Immature natural killer cell (primary cell): Measurements from ENCODE around the gene RGS10. TPM values are rescaled to one million over a fixed set of nuclear protein-coding genes. Genes with fewer than 3 reads are reported as not detected.

ENCODE experiments used
- DNase-seq, 3 donors: peaks; one replicate each; pipeline ENCODE4 v3.0.0; 2022; ENCODE audit warnings: mixed read lengths in 1 of 3
- H3K27ac Mint-ChIP-seq, 6 donors: one replicate each; pipeline ENCODE4 v1.8.0; 2020; ENCODE audit warnings: mixed read lengths in 6 of 6, mild to moderate bottlenecking in 5 of 6, inconsistent platforms in 4 of 6, moderate library complexity in 3 of 6
- H3K27me3 Mint-ChIP-seq, 3 donors: one replicate each; pipeline ENCODE4 v1.8.0; 2020 to 2021; ENCODE audit warnings: low read depth in 3 of 3, mild to moderate bottlenecking in 3 of 3, mixed read lengths in 3 of 3, moderate library complexity in 3 of 3, inconsistent platforms in 1 of 3
- H3K36me3 Mint-ChIP-seq, 3 donors: one replicate each; pipeline ENCODE4 v1.8.0; 2020; ENCODE audit warnings: mixed read lengths in 3 of 3, inconsistent platforms in 2 of 3, mild to moderate bottlenecking in 2 of 3
- H3K4me1 Mint-ChIP-seq, 2 donors: one replicate each; pipeline ENCODE4 v1.8.0; 2020; ENCODE audit warnings: inconsistent platforms in 2 of 2, mild to moderate bottlenecking in 2 of 2, mixed read lengths in 2 of 2, moderate library complexity in 1 of 2
- H3K4me3 Mint-ChIP-seq, 5 donors: one replicate each; pipeline ENCODE4 v1.8.0; 2020; ENCODE audit warnings: mild to moderate bottlenecking in 5 of 5, mixed read lengths in 5 of 5, inconsistent platforms in 3 of 5, moderate library complexity in 3 of 5
- H3K9me3 Mint-ChIP-seq, 6 donors: one replicate each; pipeline ENCODE4 v1.8.0; 2020; ENCODE audit warnings: mild to moderate bottlenecking in 6 of 6, mixed read lengths in 6 of 6, inconsistent platforms in 4 of 6, moderate library complexity in 3 of 6
- polyA plus RNA-seq, 3 donors: library from polyadenylated mRNA; unstranded; fragments of 300-500 nt; fragmentation: Illumina TruSeq; gene quantifications; one replicate each; pipeline ENCODE4 v1.2.3, GENCODE V29; 2021

The RGS10 gene
- polyA plus RNA-seq, 3 donors from 2014 or later, result 11.8 to 48.4 (median 40.7) TPM

DNA sequence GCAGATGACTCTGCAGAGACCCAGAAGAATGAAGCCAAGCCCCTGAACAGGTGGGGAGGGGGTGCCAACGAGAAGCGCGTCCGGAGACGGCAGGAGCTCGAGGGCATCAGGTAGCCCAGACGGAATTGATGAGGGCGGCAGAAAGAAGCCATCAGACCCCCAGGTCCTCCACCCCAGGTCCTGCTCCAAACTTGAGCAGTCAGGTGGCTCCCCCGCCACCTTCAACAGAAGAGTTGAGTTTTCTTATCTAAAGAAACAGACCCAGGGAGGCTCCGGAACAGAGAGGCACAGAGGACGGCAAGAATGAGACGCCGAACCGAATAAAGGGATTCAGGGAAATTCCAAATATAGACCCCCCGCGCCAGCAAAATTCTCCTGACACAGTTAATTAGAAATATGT, 22.2 kb downstream of the RGS10 start:
- Mint-ChIP-seq H3K4me3 (no peak overlapping the region), H3K9me3 (no peaks in the 10 kb centered on the region), H3K4me1 (peaks cover 29 to 33% of the 10 kb centered on the region in 2 donors), H3K27me3 (peaks cover 0 to 3% (median 2%) of the 10 kb centered on the region in 3 donors), H3K27ac (no peak overlapping the region), H3K36me3 (peaks cover 5 to 19% (median 15%) of the 10 kb centered on the region in 3 donors)
- no peak for DNase-seq

DNA sequence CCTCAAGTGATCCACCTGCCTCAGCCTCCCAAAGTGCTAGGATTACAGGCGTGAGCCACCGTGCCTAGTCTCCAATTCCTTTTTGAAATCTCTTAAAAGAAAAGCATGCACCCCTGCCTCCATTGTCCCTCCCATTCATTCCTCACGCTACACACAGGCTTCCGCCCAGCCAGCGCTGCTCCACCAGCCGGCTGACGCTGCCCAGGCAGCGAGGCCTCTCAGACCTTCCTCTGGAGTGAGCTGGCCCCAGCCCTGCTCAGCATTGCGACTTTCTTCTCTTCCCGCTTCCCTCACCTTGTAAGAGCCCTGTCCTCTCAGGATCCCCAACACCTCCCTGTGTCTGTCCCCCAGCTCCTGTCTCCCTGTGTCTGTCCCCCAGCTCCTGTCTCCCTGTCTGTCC, 23.6 kb downstream of the RGS10 start:
- Mint-ChIP-seq H3K4me3 (peak overlapping the region in 1 of 5 donors; percentile 45), H3K27ac (peak overlapping the region in 4 of 6 donors; percentile 55 to 77 (median 66)), H3K4me1 (peaks cover 33 to 38% of the 10 kb centered on the region in 2 donors), H3K9me3 (no peaks in the 10 kb centered on the region), H3K27me3 (peaks cover 0 to 3% (median 2%) of the 10 kb centered on the region in 3 donors), H3K36me3 (peaks cover 5 to 16% (median 14%) of the 10 kb centered on the region in 3 donors)
- DNase-seq, result no peak

DNA sequence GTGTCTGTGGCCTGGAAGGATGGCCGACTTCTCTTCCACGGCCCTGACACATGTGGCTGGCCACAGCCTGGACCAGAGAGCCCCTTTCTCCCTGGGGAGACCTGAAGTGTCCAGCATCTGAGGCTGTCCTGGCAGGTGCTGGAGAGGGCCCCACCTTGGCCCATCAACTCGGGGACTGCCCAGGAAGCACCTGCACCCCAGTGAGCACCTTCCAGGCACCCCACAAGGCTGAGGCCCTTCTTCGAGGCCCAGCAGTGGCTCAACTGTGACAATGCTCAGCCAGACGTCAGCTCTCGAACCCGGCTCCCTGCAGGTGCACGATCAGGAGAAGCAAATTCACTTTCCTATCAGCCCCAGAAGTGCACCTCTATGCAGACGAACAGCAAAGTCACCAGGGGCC, 24.3 kb downstream of the RGS10 start:
- peak overlapping the region; percentile 56 to 89 (median 88) for H3K27ac Mint-ChIP-seq
- H3K4me1 Mint-ChIP-seq, result peaks cover 33 to 38% of the 10 kb centered on the region in 2 donors
- peak overlapping the region in 3 of 5 donors; percentile 28 to 76 (median 59) for H3K4me3 Mint-ChIP-seq
- H3K9me3 Mint-ChIP-seq, result no peaks in the 10 kb centered on the region
- DNase-seq, result no peak
- peaks cover 5 to 20% (median 19%) of the 10 kb centered on the region in 3 donors for H3K36me3 Mint-ChIP-seq
- H3K27me3 Mint-ChIP-seq, result peaks cover 0 to 3% (median 2%) of the 10 kb centered on the region in 3 donors

DNA sequence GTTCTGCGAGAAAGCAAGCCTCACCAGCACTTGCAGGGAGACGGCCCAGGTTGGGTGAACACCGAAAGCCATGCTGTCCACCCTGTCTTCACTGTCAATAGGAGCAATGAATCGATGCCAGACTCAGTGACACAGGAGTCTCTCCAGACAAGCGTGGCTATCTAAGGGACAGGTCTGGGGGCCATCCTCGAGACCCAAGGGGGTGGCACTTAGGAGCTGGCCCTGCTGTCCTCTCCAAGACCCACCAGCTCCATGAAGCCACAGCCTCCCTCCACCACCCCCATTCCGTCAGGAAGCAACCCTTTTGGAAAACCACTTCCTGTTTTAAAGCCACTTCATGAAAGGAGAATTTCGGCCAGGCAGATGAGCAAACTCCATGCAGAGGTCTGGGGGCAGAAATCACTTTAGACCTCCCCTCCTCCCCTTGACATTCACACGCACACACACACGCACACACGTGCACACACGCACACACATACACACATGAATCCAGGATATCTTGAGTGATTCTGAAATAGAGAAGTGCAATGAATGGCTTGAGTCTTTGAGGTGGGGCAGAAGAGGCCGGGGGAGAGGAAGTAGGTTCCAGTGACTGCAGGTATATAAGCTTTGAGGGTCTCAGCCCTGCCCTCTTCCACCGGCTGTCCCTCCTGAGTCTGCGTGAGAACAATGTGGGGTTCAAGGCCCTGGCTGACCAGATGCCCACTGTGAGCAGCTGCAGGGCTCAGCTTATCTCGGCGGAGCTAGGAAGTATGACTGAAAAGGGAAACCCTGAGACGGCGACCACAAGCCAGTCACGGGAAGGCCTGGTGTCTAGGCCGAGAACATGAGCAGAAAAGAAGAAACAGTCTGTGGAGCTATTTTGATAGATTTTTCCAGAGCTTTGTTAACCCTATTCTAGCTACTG, 25.0 kb downstream of the RGS10 start:
- peaks cover 0 to 3% (median 2%) of the 10 kb centered on the region in 3 donors for H3K27me3 Mint-ChIP-seq
- H3K9me3 Mint-ChIP-seq, result no peaks in the 10 kb centered on the region
- peaks cover 5 to 20% (median 15%) of the 10 kb centered on the region in 3 donors for H3K36me3 Mint-ChIP-seq
- peaks cover 33 to 38% of the 10 kb centered on the region in 2 donors for H3K4me1 Mint-ChIP-seq
- H3K27ac Mint-ChIP-seq, result peak overlapping the region; percentile 56 to 89 (median 88)
- H3K4me3 Mint-ChIP-seq, result peak overlapping the region; percentile 22 to 76 (median 59)
- DNase-seq, result peak; percentile 12 to 34 (median 30)

DNA sequence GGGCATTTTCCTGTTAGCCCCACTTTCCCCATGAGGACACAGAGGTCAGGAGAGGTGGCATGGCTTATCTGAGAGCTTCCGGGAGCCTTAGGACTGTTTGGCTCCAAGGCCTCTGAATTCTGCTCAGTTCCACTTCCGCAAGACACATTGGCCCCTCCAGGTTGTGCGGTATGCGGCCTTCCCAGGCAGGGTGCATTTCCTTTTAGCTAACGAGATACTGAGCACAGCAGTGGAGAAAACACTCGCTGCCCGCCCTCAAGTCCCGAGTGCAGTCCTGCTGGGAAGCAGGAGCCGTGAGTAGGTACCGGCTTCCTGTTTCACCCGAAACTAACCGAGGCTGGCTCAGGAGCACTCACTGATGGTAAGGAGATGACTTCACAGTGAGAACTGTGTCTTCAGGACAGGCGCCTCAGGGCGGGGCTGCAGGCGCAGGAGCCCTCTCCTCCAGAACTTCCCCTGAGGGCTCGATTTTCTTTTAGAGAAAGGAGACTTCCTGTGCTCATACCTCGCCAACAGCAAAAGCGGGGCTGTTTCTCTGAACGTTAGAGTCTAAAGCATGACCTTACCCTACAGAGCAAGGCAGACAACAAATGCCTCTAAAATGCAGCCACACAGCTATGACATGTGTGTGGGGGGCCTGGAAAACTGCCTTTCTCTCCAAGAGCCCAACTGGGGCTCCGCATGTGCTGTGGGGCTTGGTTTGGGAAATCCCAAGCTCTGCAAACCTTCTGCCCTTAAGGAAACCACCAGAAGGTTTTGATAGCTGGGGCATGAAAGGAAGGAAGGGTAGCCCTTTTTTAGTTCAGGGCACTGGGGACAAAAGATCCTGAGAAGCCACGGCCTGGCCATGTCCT, 25.9 kb downstream of the RGS10 start:
- DNase-seq, result peak; percentile 20 to 36 (median 25)
- Mint-ChIP-seq H3K36me3 (peaks cover 4 to 20% (median 14%) of the 10 kb centered on the region in 3 donors), H3K9me3 (no peaks in the 10 kb centered on the region), H3K4me3 (peak overlapping the region; percentile 26 to 76 (median 59)), H3K27me3 (peaks cover 0 to 3% (median 2%) of the 10 kb centered on the region in 3 donors), H3K4me1 (peaks cover 33 to 38% of the 10 kb centered on the region in 2 donors), H3K27ac (peak overlapping the region; percentile 56 to 89 (median 88))

DNA sequence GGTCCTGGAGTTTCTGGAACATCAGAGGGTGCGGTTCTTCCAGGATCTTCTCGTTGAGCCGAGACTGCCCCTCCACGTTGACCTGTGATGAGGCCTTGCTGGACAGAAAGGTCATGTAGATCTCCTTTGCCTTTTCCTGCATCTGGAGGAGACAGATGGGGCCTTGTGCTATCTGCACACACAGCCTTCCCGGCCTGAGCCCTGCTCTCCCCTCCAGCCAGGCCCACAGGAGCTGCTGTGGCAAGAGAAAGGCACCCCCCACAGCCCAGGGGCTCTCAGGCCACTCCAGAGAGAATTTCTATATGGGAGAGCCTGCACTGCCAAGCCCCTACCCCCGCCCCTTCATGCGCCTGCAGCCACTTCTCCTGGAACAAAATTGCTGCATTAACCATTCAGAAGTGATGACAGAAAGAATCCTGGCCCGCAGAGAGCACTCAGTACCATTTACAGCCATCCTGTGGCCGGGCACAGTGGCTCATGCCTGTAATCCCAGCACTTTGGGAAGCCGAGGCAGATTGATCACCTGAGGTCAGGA, 26.9 kb downstream of the RGS10 start:
- no peak for DNase-seq
- H3K36me3 Mint-ChIP-seq, result peaks cover 5 to 18% (median 12%) of the 10 kb centered on the region in 3 donors
- peak overlapping the region in 1 of 5 donors; percentile 8 for H3K4me3 Mint-ChIP-seq
- peak overlapping the region in 3 of 6 donors; percentile 22 to 56 (median 23) for H3K27ac Mint-ChIP-seq
- peaks cover 0 to 2% (median 2%) of the 10 kb centered on the region in 3 donors for H3K27me3 Mint-ChIP-seq
- peaks cover 33 to 38% of the 10 kb centered on the region in 2 donors for H3K4me1 Mint-ChIP-seq
- no peaks in the 10 kb centered on the region for H3K9me3 Mint-ChIP-seq

DNA sequence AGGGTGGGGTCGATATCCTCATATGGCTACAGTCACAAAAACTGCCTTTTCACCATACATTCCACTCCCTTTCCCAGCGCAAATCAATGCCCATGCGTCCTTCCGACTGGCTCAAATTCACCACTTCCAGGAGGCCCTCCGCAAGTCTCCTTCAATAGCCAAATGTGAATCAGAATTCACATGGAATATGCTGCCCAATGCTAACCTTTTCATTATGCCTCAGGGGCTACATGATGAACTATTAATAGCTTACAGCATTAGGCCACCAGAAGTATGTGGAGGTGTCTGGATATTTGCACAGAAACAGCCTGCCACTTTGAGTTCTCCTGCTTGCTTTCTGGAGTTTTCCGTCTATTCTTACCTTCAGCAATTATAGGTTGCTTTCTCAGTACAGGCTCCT, 27.7 kb downstream of the RGS10 start:
- Mint-ChIP-seq H3K9me3 (no peaks in the 10 kb centered on the region), H3K4me1 (peaks cover 33 to 38% of the 10 kb centered on the region in 2 donors), H3K27me3 (peaks cover 0 to 2% (median 2%) of the 10 kb centered on the region in 3 donors), H3K4me3 (no peak overlapping the region), H3K27ac (no peak overlapping the region), H3K36me3 (peaks cover 5 to 17% (median 12%) of the 10 kb centered on the region in 3 donors)
- DNase-seq, result no peak

DNA sequence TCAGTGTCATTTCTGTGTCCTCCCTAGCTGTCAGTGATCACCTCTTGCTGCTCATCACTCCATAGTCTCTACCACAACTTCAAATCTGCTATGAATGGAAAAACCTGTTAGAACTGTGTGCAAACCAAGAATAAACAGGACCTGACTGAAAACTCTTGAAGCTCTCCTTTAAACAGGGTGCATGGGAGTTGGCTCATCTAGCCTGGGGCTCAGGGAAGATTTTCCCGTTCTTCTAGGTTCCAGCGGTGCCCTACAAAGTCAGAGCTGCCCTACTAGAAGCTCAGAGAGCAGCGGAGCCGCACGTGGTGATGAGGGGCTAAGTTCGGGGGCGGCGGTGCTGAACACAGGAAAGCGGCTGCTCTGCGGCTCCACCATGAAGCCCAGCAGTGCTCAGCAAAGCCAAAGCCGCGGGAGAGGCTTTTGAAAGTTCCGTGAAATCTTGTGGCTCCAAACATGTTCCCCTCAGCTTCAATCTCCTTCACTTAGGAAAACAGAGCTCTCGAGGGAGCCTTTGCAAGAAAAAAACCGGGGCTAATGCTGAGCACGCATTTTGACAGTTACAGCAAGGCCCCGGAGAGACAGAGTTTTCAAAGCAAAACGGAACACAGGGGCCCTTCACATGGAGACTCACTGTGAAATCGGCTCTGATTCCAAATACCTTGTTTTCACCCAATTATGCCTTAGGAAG, 30.5 kb downstream of the RGS10 start:
- Mint-ChIP-seq H3K27me3 (no peaks in the 10 kb centered on the region), H3K36me3 (peaks cover 5 to 18% (median 17%) of the 10 kb centered on the region in 3 donors), H3K27ac (no peak overlapping the region), H3K4me3 (no peak overlapping the region), H3K4me1 (peaks cover 17% of the 10 kb centered on the region in 2 donors), H3K9me3 (no peaks in the 10 kb centered on the region)
- DNase-seq, result no peak

DNA sequence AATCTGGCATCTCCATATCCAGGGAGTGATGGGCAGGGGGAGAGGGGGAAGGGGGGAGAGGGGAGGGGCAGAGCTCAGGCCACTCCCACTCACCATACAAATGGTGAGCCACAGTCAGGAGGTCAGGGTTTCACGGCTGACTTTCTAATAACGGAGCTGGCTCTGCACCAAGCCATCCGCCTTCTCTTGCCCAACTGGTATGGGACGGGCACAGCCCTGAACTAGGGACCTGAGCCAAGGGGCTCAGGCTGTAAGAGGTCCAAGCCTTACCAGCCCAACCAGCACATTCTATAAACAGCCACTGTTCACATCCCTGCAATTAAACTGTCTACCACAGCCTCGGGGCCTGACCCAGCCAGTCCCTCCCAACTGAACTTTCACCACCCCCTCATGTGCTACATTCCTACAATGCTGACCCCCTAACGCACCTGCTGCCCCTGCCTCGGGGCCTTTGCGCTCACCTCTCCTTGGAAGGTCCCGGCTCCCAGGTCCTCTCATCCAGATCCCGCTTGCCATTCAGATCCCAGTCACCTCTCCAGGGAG, 32.5 kb downstream of the RGS10 start:
- H3K27ac Mint-ChIP-seq, result peak overlapping the region in 2 of 6 donors; percentile 18 to 40
- DNase-seq, result no peak
- H3K9me3 Mint-ChIP-seq, result no peaks in the 10 kb centered on the region
- H3K4me1 Mint-ChIP-seq, result peaks cover under 1 to 2% of the 10 kb centered on the region in 2 donors
- peaks cover 0 to under 1% (median under 1%) of the 10 kb centered on the region in 3 donors for H3K27me3 Mint-ChIP-seq
- peaks cover 5 to 20% (median 17%) of the 10 kb centered on the region in 3 donors for H3K36me3 Mint-ChIP-seq
- no peak overlapping the region for H3K4me3 Mint-ChIP-seq

DNA sequence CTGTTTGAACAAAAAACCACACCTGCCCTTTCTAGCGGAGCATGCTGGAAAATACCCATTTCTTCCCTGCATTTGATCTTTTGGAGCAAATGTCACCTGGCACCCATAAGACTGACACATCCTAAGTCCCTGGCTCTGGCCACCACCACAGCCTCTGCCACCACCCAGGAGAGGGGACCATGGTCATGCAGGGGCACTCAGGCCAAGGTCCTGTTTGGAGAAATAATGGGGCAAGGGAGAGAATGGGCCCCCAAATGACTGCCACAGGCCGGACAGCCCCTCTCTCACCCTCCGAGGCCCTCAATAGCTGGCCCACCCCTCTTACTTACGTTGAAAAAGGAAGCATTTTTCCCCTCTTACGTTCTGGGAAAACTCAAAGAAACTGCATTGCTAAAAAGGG, 35.4 kb downstream of the RGS10 start:
- Mint-ChIP-seq H3K4me3 (no peak overlapping the region), H3K27me3 (peaks cover 0 to 5% (median 2%) of the 10 kb centered on the region in 3 donors), H3K4me1 (peaks cover 21 to 22% of the 10 kb centered on the region in 2 donors), H3K9me3 (no peaks in the 10 kb centered on the region), H3K27ac (peak overlapping the region in 1 of 6 donors; percentile 11), H3K36me3 (peaks cover 5 to 14% (median 11%) of the 10 kb centered on the region in 3 donors)
- no peak for DNase-seq

DNA sequence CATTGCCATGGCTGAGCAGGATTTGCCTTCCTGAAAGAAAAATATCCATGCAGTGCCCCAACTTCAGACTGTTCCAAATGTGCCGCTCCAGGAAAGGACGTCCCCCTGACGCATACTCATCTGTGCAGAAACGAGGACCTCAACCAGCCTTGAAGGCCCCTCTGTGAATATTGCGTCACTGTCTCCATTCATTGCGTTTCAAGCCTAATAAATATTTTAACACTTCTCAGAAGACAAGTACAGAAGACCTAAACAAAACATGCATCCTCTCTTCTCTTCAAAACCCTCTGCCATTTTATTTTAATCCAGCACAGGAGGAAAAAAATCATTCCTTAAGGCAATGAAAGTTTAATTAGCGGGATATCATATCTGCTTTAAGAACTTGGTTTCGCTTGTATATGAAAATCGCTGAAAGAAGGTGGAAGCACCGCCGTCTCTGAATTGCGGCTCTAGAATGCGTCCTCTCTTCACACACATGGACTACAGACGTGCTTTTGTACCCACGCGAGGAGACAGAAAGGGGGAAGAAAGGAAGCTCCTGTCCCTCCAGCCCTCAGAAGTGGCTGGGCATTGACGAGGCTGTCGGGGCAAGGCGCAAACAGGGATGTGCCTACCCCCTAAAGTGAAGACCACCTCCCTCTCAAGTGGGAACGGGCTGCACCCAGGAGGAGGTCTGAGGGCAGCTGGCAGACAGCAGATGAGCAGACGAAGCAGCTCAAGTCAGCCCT, 36.8 kb downstream of the RGS10 start:
- peaks cover 33 to 34% of the 10 kb centered on the region in 2 donors for H3K4me1 Mint-ChIP-seq
- peaks cover 0 to 8% (median 5%) of the 10 kb centered on the region in 3 donors for H3K36me3 Mint-ChIP-seq
- no peaks in the 10 kb centered on the region for H3K9me3 Mint-ChIP-seq
- DNase-seq, result no peak
- H3K27ac Mint-ChIP-seq, result no peak overlapping the region
- no peak overlapping the region for H3K4me3 Mint-ChIP-seq
- H3K27me3 Mint-ChIP-seq, result peaks cover 0 to 9% (median 2%) of the 10 kb centered on the region in 3 donors

DNA sequence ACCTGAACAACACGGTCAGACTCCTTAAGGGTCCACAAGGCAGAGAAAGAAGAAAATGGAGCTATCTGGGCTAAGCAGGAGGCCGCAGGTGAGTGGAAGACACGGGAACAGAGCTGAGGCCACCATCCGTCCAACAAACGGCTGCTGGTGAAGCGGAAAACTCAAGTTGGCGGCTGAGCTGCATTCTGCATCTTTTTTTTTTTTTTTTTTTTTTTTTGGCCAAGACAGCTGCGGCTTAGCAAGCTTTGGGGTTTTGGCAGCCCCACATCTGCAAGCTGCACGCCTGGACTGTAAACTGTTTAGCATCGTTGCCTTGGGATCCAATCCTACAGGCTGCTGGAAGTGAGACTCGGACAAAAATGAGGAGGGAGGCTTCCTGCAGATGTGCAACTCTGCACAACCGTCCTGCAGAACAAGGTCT, 37.4 kb downstream of the RGS10 start:
- peaks cover 38 to 40% of the 10 kb centered on the region in 2 donors for H3K4me1 Mint-ChIP-seq
- peaks cover 0 to 8% (median 1%) of the 10 kb centered on the region in 3 donors for H3K36me3 Mint-ChIP-seq
- peak overlapping the region in 1 of 6 donors; percentile 72 for H3K27ac Mint-ChIP-seq
- peak overlapping the region in 1 of 5 donors; percentile 20 for H3K4me3 Mint-ChIP-seq
- no peaks in the 10 kb centered on the region for H3K9me3 Mint-ChIP-seq
- peaks cover 0 to 9% (median 2%) of the 10 kb centered on the region in 3 donors for H3K27me3 Mint-ChIP-seq
- DNase-seq, result no peak
